ENCODE results near the gene TCHHL1.

The TCHHL1 gene

GRCh38 chr1:152089014-152089674 is at the start of gene TCHHL1:
TSS of gene TCHHL1 (minus strand) at chr1:152089064. CDS start at chr1:152088143, 921 bp downstream.
- no peak for TF ChIP-seq GATA3 (IDR thresholded peaks at IDR 0.05; ENCODE audit: low read depth, low read length)
- no peak for TF ChIP-seq GATA2 (IDR thresholded peaks at IDR 0.05; ENCODE audit: low read depth, low read length)

- TF ChIP-seq GATA2 (IDR thresholded peaks at IDR 0.05; ENCODE audit: low read depth, low read length): no peak
- TF ChIP-seq GATA3 (IDR thresholded peaks at IDR 0.05; ENCODE audit: low read depth, low read length): no peak
Measured at GRCh38 chr1:152137215-152137614, 48.4 kb upstream of the TCHHL1 start.

DNA sequence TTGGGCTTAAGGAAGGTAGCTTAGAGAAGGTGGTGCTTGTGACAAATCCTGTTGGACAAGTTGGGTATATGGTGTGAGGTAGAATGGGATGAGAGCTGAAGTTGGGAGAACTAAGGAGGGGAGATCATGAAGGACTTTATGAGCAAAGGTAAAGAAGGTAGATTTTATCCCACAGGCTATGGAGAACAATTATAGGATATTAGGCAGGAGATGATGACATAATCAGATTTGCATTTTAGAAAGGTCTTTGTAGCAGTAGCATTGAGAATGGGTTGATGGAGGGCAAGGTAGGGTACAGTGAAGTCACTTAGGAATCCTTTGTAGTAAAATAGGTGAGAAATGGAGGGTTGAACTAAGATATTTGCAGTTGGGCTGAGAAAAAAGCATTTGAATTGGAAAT is 41.3 kb upstream of the TCHHL1 start:
- TF ChIP-seq GATA3 (IDR thresholded peaks at IDR 0.05; ENCODE audit: low read depth, low read length) (no peak), GATA2 (IDR thresholded peaks at IDR 0.05; ENCODE audit: low read depth, low read length) (no peak)

GRCh38 chr1:152127673-152128072 is 38.8 kb upstream of the TCHHL1 start:
- TF ChIP-seq GATA3 (IDR thresholded peaks at IDR 0.05; ENCODE audit: low read depth, low read length) (no peak), GATA2 (IDR thresholded peaks at IDR 0.05; ENCODE audit: low read depth, low read length) (no peak)

GRCh38 chr1:152125834-152126443 is 37.1 kb upstream of the TCHHL1 start:
- TF ChIP-seq GATA3 (IDR thresholded peaks at IDR 0.05; ENCODE audit: low read depth, low read length) (no peak), GATA2 (IDR thresholded peaks at IDR 0.05; ENCODE audit: low read depth, low read length) (no peak)

- TF ChIP-seq GATA2 (IDR thresholded peaks at IDR 0.05; ENCODE audit: low read depth, low read length): no peak
- no peak for TF ChIP-seq GATA3 (IDR thresholded peaks at IDR 0.05; ENCODE audit: low read depth, low read length)
Measured at GRCh38 chr1:152118915-152119314, 30.1 kb upstream of the TCHHL1 start.

GRCh38 chr1:152115344-152115743 is 26.5 kb upstream of the TCHHL1 start, which contains the start of gene TCHH:
TSS of gene TCHH (minus strand) at chr1:152115444. CDS start at chr1:152114080, 1,364 bp downstream.
- TF ChIP-seq GATA2 (IDR thresholded peaks at IDR 0.05; ENCODE audit: low read depth, low read length): no peak
- no peak for TF ChIP-seq GATA3 (IDR thresholded peaks at IDR 0.05; ENCODE audit: low read depth, low read length)

- TF ChIP-seq GATA2 (IDR thresholded peaks at IDR 0.05; ENCODE audit: low read depth, low read length) (no peak), GATA3 (IDR thresholded peaks at IDR 0.05; ENCODE audit: low read depth, low read length) (no peak)
Measured at GRCh38 chr1:152112885-152113432, 24.1 kb upstream of the TCHHL1 start.

- no peak for TF ChIP-seq GATA3 (IDR thresholded peaks at IDR 0.05; ENCODE audit: low read depth, low read length)
- no peak for TF ChIP-seq GATA2 (IDR thresholded peaks at IDR 0.05; ENCODE audit: low read depth, low read length)
Measured at GRCh38 chr1:152112101-152112884, 23.4 kb upstream of the TCHHL1 start.

- TF ChIP-seq GATA3 (IDR thresholded peaks at IDR 0.05; ENCODE audit: low read depth, low read length): no peak
- TF ChIP-seq GATA2 (IDR thresholded peaks at IDR 0.05; ENCODE audit: low read depth, low read length): no peak
Measured at GRCh38 chr1:152111515-152111968, 22.7 kb upstream of the TCHHL1 start.

DNA sequence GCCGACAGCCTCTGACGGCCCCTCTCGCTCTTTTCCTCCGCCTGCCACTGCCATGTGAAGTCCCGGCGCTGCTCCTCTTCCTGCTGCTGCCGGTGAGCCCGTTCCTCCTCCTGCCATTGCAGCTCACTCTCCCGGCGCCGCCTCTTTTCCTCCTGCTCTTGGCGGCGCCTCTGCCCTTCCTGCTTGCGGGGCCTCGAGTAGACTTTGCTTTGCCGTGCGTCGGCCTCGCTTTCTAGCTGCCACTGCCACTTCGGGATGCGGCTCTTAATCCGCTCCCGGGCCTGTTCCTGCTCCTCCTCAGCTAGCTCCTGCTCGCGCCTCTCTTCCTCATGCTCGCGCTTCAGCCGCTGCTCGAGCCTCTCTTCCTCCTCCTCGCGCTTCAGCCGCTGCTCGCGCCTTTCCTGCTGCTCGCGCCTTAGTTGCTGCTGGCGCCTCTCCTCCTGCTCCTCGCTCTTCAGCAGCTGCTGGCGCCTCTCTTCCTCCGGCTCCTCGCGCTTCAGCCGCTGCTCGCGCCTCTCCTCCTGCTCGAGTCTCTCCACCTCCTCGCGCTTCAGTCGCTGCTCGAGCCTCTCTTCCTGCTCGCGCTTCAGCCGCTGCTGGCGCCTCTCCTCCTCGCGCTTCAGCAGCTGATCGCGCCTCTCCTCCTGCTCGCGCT is 22.1 kb upstream of the TCHHL1 start:
- TF ChIP-seq GATA2 (IDR thresholded peaks at IDR 0.05; ENCODE audit: low read depth, low read length): no peak
- TF ChIP-seq GATA3 (IDR thresholded peaks at IDR 0.05; ENCODE audit: low read depth, low read length): no peak

GRCh38 chr1:152110365-152110859 is 21.5 kb upstream of the TCHHL1 start:
- no peak for TF ChIP-seq GATA3 (IDR thresholded peaks at IDR 0.05; ENCODE audit: low read depth, low read length)

DNA sequence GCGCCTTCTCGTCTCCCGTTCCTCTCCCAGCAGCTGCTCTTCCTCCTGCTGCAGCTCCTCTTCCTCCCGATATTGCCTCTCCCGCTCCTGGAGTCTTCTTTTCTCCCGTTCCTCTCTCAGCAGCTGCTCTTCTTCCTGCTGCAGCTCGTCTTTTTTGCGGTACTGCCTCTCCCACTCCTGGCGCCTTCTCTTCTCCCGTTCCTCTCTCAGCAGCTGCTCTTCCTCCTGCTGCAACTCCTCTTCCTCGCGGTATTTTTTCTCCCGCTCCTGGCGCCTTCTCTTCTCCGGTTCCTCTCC is 21.1 kb upstream of the TCHHL1 start:
- TF ChIP-seq GATA2 (IDR thresholded peaks at IDR 0.05; ENCODE audit: low read depth, low read length) (no peak), GATA3 (IDR thresholded peaks at IDR 0.05; ENCODE audit: low read depth, low read length) (no peak)

Data from SH-SY5Y (cell line).